K562 (cell line): ENCODE data around the gene ADK. TPM values are rescaled to one million over a fixed set of nuclear protein-coding genes. Genes with fewer than 3 reads are reported as not detected.
A peak's percentile ranks its signal among the peaks of the same experiment; 100 is the strongest.

Experiments
- CBFA2T2 ChIP-seq: fragments of 450-650 bp; conservative IDR thresholded peaks from 2 replicates; pipeline ENCODE4 v1.6.1; 2017; ENCODE audit warnings: mild to moderate bottlenecking
- FOXA1 ChIP-seq: fragments of 450-650 bp; IDR thresholded peaks from 2 replicates; pipeline ENCODE4 v1.6.1; 2016; ENCODE audit warnings: mild to moderate bottlenecking, borderline replicate concordance
- FOXA3 ChIP-seq, 2 experiments: fragments of 450-650 bp in 1 of 2; sonication (generic) in 1 of 2; formaldehyde crosslinking; IDR thresholded peaks in 1 of 2; conservative IDR thresholded peaks in 1 of 2; 2 replicates each; pipeline versions ENCODE4 v1.4.0 to v1.8.0; 2020 to 2022; ENCODE audit warnings: mild to moderate bottlenecking in 2 of 2, missing genetic modification reagents in 1 of 2
- HMGN3 ChIP-seq: IDR thresholded peaks from 2 replicates; pipeline ENCODE4 v1.6.1; 2011; ENCODE audit warnings: borderline replicate concordance, low read depth, mild to moderate bottlenecking, mixed read lengths, low read length; ENCODE audit not compliant: insufficient read length; ENCODE audit errors: extremely low read depth
- MTA2 ChIP-seq: fragments of 450-650 bp; IDR thresholded peaks from 2 replicates; pipeline ENCODE4 v1.6.1; 2016; ENCODE audit warnings: low read depth
- MTF1 ChIP-seq: fragments of 250-450 bp; sonication (Bioruptor Pico); IDR thresholded peaks from 2 replicates; pipeline ENCODE4 v1.9.0; 2021; ENCODE audit warnings: moderate library complexity, mild to moderate bottlenecking, inconsistent platforms, borderline replicate concordance
- PHTF2 ChIP-seq: fragments of 250-450 bp; sonication (Bioruptor Pico); IDR thresholded peaks from 2 replicates; pipeline ENCODE4 v1.5.0; 2021; ENCODE audit warnings: mild to moderate bottlenecking
- POLR3A ChIP-seq: IDR thresholded peaks from 2 replicates; pipeline ENCODE4 v1.6.1; 2011; ENCODE audit warnings: borderline replicate concordance, mild to moderate bottlenecking, moderate library complexity; ENCODE audit not compliant: insufficient read length, insufficient read depth; ENCODE audit errors: extremely low read depth
- POLR3G ChIP-seq: IDR thresholded peaks from 2 replicates; pipeline ENCODE4 v1.6.1; 2011; ENCODE audit not compliant: insufficient read length, insufficient replicate concordance; ENCODE audit errors: extremely low read depth
- RBFOX2 ChIP-seq: fragments of 200-400 bp; formaldehyde crosslinking; IDR thresholded peaks from 2 replicates; pipeline ENCODE4 v1.6.1; 2017; ENCODE audit warnings: low read depth, mild to moderate bottlenecking, low read length, moderate library complexity
- TEAD1 ChIP-seq, 2 experiments: fragments of 450-650 bp in 1 of 2; sonication (generic) in 1 of 2; formaldehyde crosslinking; IDR thresholded peaks; 2 replicates each; pipeline versions ENCODE4 v1.4.0 to v1.8.0; 2020 to 2022; ENCODE audit warnings: mild to moderate bottlenecking in 2 of 2, missing genetic modification reagents in 1 of 2
- YY1 ChIP-seq, 3 experiments: IDR thresholded peaks; 2 replicates each; pipeline ENCODE4 v1.6.1; 2011; ENCODE audit warnings: low read length in 2 of 3, mild to moderate bottlenecking in 2 of 3, moderate library complexity in 2 of 3, borderline replicate concordance in 1 of 3, control low read depth in 1 of 3, low read depth in 1 of 3; ENCODE audit not compliant: insufficient read depth in 3 of 3, insufficient replicate concordance in 2 of 3, control insufficient read depth in 1 of 3, insufficient read length in 1 of 3; ENCODE audit errors: extremely low read depth in 1 of 3
- ZKSCAN8 ChIP-seq: fragments of 200-800 bp; sonication (Bioruptor generic); IDR thresholded peaks from 2 replicates; pipeline ENCODE4 v1.6.1; 2016; ENCODE audit warnings: missing genetic modification characterization, missing compliant biosample characterization
- ZNF175 ChIP-seq: fragments of 200-800 bp; sonication (Bioruptor generic); IDR thresholded peaks from 2 replicates; pipeline ENCODE4 v1.6.1; 2016; ENCODE audit warnings: low read depth, mild to moderate bottlenecking, missing genetic modification characterization, missing compliant biosample characterization
- ZNF551 ChIP-seq: fragments of 250-450 bp; sonication (Bioruptor Pico); IDR thresholded peaks from 2 replicates; pipeline ENCODE4 v1.5.0; 2021; ENCODE audit warnings: mild to moderate bottlenecking, moderate library complexity
- ZNF75A ChIP-seq: fragments of 450-650 bp; formaldehyde crosslinking; IDR thresholded peaks from 2 replicates; pipeline ENCODE4 v1.4.0; 2020; ENCODE audit warnings: mild to moderate bottlenecking
- polyA plus RNA-seq, 8 experiments: library from polyadenylated mRNA; depleted of rRNA in 4 of 8; stranded (reverse) in 5 of 8; unstranded in 3 of 8; fragments of >200 nt; fragmentation: Nextera tagmentation in 2 of 8; fragmentation: Illumina TruSeq in 1 of 8; extraction: Ambion mirVana in 2 of 8; extraction: Trizol in 1 of 8; gene quantifications; 2 replicates each; pipeline versions ENCODE4 v1.2.1 to v1.2.3, GENCODE V29; 2011 to 2014; ENCODE audit warnings: inconsistent platforms in 1 of 8, missing spikeins in 1 of 8
- total RNA-seq, 7 experiments: library from RNA; depleted of rRNA in 6 of 7; stranded (reverse); fragments of >200 nt in 6 of 7; fragmentation: Illumina TruSeq in 2 of 7; extraction: Trizol in 2 of 7; gene quantifications; 2 replicates each; pipeline versions ENCODE4 v1.2.1 to v1.2.3, GENCODE V29; 2011 to 2021; ENCODE audit warnings: low replicate concordance in 1 of 7
- TF ChIP-seq, protein P1 (sequence below): fragments of 450-650 bp; formaldehyde crosslinking; IDR thresholded peaks from 2 replicates; pipeline ENCODE4 v1.4.0; 2022; ENCODE audit warnings: missing genetic modification characterization
- TF ChIP-seq, protein P2 (sequence below): sonication (generic); formaldehyde crosslinking; IDR thresholded peaks from 2 replicates; pipeline ENCODE4 v1.8.1; 2023; ENCODE audit warnings: mild to moderate bottlenecking, missing genetic modification reagents, moderate library complexity
- TF ChIP-seq, protein P3 (sequence below): fragments of 450-650 bp; IDR thresholded peaks from 2 replicates; pipeline ENCODE4 v1.6.1; 2014; ENCODE audit warnings: low read depth, mild to moderate bottlenecking, moderate library complexity, borderline replicate concordance
- TF ChIP-seq, protein P4 (sequence below): fragments of 450-650 bp; IDR thresholded peaks from 2 replicates; pipeline ENCODE4 v1.7.0; 2016; ENCODE audit warnings: borderline replicate concordance

The ADK gene
- total and polyA plus RNA-seq, 9 of the 15 experiments (the other 6 are each of a cell fraction or from before 2014, with no cell fraction given) = 54.2 to 97.8 (median 73.6) TPM

DNA sequence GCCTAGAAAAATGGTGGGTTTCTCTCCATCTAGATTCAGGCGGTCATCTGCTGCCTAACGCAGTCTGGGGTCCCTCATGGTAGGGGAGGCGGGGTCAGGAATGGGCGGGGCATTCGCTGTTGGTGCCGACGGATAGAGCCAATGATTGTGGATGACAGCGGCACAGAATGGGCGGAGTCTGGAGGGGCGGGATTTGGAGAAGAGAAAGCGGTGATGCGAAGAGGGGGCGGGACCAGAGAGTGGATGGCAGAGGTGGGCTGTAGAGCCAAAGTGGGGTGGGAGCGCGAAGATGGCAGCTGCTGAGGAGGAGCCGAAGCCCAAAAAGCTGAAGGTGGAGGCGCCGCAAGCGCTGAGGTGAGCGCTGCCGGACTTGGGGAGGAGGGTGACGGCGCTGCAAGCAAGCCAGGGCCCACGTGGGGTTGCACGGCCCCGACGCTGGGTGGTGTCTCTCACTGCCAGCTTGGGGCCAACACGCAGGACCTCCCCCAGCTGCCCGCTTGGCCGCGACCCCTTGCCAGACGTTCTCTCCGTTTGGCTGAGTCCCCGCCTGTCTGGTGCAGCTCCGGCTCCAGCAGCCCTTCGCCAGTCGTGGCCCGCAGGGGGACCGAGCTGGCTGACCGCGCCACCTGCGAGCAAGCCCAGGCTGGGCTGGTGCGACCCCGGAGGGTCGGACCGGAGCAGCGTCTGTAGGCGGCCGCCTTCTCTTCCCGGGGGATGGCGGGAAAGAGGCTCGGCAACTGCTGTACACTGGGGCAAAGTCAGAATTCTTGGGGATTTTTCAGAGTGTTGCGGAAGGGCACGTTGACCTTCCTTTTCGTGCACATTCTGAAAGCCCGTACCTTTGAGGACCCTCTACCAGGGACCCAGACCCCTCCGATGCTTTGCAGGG, at the start of gene ADK (continued):
- TF ChIP-seq, protein P1, sequence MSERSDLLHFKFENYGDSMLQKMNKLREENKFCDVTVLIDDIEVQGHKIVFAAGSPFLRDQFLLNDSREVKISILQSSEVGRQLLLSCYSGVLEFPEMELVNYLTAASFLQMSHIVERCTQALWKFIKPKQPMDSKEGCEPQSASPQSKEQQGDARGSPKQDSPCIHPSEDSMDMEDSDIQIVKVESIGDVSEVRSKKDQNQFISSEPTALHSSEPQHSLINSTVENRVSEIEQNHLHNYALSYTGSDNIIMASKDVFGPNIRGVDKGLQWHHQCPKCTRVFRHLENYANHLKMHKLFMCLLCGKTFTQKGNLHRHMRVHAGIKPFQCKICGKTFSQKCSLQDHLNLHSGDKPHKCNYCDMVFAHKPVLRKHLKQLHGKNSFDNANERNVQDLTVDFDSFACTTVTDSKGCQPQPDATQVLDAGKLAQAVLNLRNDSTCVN (CRISPR knock-in tag) = no peak; the same call in 1 of the 2 replicates
- TF ChIP-seq, protein P2, sequence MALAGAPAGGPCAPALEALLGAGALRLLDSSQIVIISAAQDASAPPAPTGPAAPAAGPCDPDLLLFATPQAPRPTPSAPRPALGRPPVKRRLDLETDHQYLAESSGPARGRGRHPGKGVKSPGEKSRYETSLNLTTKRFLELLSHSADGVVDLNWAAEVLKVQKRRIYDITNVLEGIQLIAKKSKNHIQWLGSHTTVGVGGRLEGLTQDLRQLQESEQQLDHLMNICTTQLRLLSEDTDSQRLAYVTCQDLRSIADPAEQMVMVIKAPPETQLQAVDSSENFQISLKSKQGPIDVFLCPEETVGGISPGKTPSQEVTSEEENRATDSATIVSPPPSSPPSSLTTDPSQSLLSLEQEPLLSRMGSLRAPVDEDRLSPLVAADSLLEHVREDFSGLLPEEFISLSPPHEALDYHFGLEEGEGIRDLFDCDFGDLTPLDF (CRISPR knock-in tag) = no peak
- peak in 1 of 2 experiments; percentile 58; a peak in 1 of 4 replicates for TF ChIP-seq TEAD1 (CRISPR knock-in tag; IDR thresholded peaks at IDR 0.05)
- no peak for TF ChIP-seq POLR3A
- no peak for TF ChIP-seq POLR3G
- TF ChIP-seq FOXA3 (CRISPR knock-in tag; conservative IDR thresholded peaks at IDR 0.05 in 1 of 2, IDR thresholded peaks at IDR 0.05 in 1 of 2) = peak in 1 of 2 experiments; percentile 65; a peak in 1 of 4 replicates
- TF ChIP-seq ZNF551 (CRISPR knock-in tag) = no peak
- no peak for TF ChIP-seq FOXA1
- no peak for TF ChIP-seq ZNF75A (CRISPR knock-in tag)
- no peak for TF ChIP-seq PHTF2
- peak in 2 of 3 experiments; percentile 48 to 62 for TF ChIP-seq YY1 (IDR thresholded peaks at IDR 0.05; ENCODE audit: borderline replicate concordance in 1 of 3, control insufficient read depth in 1 of 3, extremely low read depth in 1 of 3, insufficient read depth in 3 of 3, insufficient read length in 1 of 3, insufficient replicate concordance in 2 of 3, low read depth in 1 of 3, low read length in 2 of 3)
- TF ChIP-seq CBFA2T2 = no peak; the same call in 1 of the 2 replicates
- no peak for TF ChIP-seq MTF1 (CRISPR knock-in tag)
- TF ChIP-seq, protein P3, sequence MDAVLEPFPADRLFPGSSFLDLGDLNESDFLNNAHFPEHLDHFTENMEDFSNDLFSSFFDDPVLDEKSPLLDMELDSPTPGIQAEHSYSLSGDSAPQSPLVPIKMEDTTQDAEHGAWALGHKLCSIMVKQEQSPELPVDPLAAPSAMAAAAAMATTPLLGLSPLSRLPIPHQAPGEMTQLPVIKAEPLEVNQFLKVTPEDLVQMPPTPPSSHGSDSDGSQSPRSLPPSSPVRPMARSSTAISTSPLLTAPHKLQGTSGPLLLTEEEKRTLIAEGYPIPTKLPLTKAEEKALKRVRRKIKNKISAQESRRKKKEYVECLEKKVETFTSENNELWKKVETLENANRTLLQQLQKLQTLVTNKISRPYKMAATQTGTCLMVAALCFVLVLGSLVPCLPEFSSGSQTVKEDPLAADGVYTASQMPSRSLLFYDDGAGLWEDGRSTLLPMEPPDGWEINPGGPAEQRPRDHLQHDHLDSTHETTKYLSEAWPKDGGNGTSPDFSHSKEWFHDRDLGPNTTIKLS = no peak
- TF ChIP-seq MTA2 = no peak
- TF ChIP-seq, protein P4, sequence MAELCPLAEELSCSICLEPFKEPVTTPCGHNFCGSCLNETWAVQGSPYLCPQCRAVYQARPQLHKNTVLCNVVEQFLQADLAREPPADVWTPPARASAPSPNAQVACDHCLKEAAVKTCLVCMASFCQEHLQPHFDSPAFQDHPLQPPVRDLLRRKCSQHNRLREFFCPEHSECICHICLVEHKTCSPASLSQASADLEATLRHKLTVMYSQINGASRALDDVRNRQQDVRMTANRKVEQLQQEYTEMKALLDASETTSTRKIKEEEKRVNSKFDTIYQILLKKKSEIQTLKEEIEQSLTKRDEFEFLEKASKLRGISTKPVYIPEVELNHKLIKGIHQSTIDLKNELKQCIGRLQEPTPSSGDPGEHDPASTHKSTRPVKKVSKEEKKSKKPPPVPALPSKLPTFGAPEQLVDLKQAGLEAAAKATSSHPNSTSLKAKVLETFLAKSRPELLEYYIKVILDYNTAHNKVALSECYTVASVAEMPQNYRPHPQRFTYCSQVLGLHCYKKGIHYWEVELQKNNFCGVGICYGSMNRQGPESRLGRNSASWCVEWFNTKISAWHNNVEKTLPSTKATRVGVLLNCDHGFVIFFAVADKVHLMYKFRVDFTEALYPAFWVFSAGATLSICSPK = no peak
- peak; percentile 90 for TF ChIP-seq RBFOX2
- TF ChIP-seq ZNF175 (CRISPR knock-in tag) = no peak
- TF ChIP-seq ZKSCAN8 (CRISPR knock-in tag) = no peak
- peak; percentile 76 for TF ChIP-seq HMGN3
